HEK293T (cell line): ENCODE data around the gene BGN.

Experiments used
- CTCF ChIA-PET: fragments of 350-600 bp; formaldehyde crosslinking; extraction: SDS; loops from one replicate; lab custom pipeline; 2021; ENCODE audit warnings: antibody characterized with exemption, inconsistent platforms; lab: Yijun Ruan, JAX
- POLR2A ChIA-PET: fragments of 350-600 bp; formaldehyde crosslinking; extraction: SDS; loops from one replicate; lab custom pipeline; 2020; ENCODE audit warnings: antibody characterized with exemption, inconsistent platforms; lab: Yijun Ruan, JAX
- DNase-seq: peaks from one replicate; pipeline ENCODE4 v3.0.0; 2012; ENCODE audit warnings: mixed read lengths; ENCODE audit errors: extremely low spot score
- ARNT ChIP-seq: fragments of 450-650 bp; IDR thresholded peaks from 2 replicates; pipeline ENCODE4 v1.6.1; 2017; ENCODE audit warnings: mild to moderate bottlenecking
- BHLHE40 ChIP-seq: fragments of 450-650 bp; IDR thresholded peaks from 2 replicates; pipeline ENCODE4 v1.6.1; 2016; ENCODE audit warnings: mild to moderate bottlenecking, moderate library complexity, borderline replicate concordance
- CTBP1 ChIP-seq: fragments of 450-650 bp; IDR thresholded peaks from 2 replicates; pipeline ENCODE4 v1.6.1; 2016; ENCODE audit warnings: borderline replicate concordance
- ELF4 ChIP-seq: fragments of 450-650 bp; IDR thresholded peaks from 2 replicates; pipeline ENCODE4 v1.6.1; 2017; ENCODE audit warnings: antibody characterized with exemption
- FOXA1 ChIP-seq: fragments of 450-650 bp; IDR thresholded peaks from 2 replicates; pipeline ENCODE4 v1.6.1; 2016; ENCODE audit warnings: mild to moderate bottlenecking
- FOXK2 ChIP-seq: fragments of 450-650 bp; IDR thresholded peaks from 2 replicates; pipeline ENCODE4 v1.6.1; 2016; ENCODE audit warnings: mild to moderate bottlenecking
- FOXM1 ChIP-seq: fragments of 450-650 bp; IDR thresholded peaks from 2 replicates; pipeline ENCODE4 v1.6.1; 2017; ENCODE audit warnings: mild to moderate bottlenecking, borderline replicate concordance
- HDGF ChIP-seq: fragments of 450-650 bp; IDR thresholded peaks from 2 replicates; pipeline ENCODE4 v1.6.1; 2017; ENCODE audit warnings: antibody characterized with exemption, borderline replicate concordance
- L3MBTL2 ChIP-seq: fragments of 450-650 bp; conservative IDR thresholded peaks from 2 replicates; pipeline ENCODE4 v1.6.1; 2016; ENCODE audit warnings: mild to moderate bottlenecking
- LEF1 ChIP-seq: fragments of 450-650 bp; IDR thresholded peaks from 2 replicates; pipeline ENCODE4 v1.6.1; 2017; ENCODE audit warnings: mild to moderate bottlenecking, borderline replicate concordance
- NFRKB ChIP-seq: fragments of 450-650 bp; IDR thresholded peaks from 2 replicates; pipeline ENCODE4 v1.6.1; 2016; ENCODE audit warnings: mild to moderate bottlenecking, moderate library complexity
- SP1 ChIP-seq: fragments of 450-650 bp; IDR thresholded peaks from 2 replicates; pipeline ENCODE4 v1.6.1; 2017
- SUZ12 ChIP-seq: fragments of 450-650 bp; IDR thresholded peaks from 2 replicates; pipeline ENCODE4 v1.6.1; 2016; ENCODE audit warnings: mild to moderate bottlenecking
- TARDBP ChIP-seq: fragments of 450-650 bp; IDR thresholded peaks from 2 replicates; pipeline ENCODE4 v1.6.1; 2016
- ZNF384 ChIP-seq: fragments of 450-650 bp; IDR thresholded peaks from 2 replicates; pipeline ENCODE4 v1.6.1; 2016
- TF ChIP-seq, protein P1 (sequence below): fragments of 450-650 bp; IDR thresholded peaks from 2 replicates; pipeline ENCODE4 v1.6.1; 2016

Gene BGN

DNA sequence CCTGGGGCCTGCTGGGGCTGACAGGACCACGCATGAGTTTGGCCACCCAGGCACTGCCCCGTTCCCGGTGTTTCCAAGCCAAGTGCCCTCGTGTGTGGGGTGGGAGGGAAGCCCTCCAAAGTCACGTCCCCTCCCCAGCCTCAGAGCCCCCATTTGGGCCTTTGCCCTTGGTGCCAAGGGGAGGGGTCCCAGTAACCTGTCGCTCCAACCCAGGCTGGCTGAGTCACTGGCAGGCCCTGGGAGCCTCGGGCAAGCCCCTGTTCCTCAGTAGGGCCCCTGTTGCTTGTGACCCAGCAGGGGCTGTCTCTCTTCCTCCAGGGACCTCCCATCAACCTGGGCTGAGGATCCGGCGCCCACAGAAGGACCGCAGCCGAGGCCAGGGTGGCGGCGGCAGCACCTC, 13.7 kb upstream of the BGN start:
- TF ChIP-seq L3MBTL2: no peak
- TF ChIP-seq LEF1: no peak
- no peak for TF ChIP-seq CTBP1
- TF ChIP-seq, protein P1, sequence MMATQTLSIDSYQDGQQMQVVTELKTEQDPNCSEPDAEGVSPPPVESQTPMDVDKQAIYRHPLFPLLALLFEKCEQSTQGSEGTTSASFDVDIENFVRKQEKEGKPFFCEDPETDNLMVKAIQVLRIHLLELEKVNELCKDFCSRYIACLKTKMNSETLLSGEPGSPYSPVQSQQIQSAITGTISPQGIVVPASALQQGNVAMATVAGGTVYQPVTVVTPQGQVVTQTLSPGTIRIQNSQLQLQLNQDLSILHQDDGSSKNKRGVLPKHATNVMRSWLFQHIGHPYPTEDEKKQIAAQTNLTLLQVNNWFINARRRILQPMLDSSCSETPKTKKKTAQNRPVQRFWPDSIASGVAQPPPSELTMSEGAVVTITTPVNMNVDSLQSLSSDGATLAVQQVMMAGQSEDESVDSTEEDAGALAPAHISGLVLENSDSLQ: no peak
- no peak for TF ChIP-seq ELF4
- TF ChIP-seq FOXM1: no peak
- TF ChIP-seq SUZ12: no peak
- TF ChIP-seq ZNF384: no peak
- no peak for TF ChIP-seq FOXA1
- ChIA-PET CTCF (no interaction called here), POLR2A (no interaction called here)
- no peak for DNase-seq

DNA sequence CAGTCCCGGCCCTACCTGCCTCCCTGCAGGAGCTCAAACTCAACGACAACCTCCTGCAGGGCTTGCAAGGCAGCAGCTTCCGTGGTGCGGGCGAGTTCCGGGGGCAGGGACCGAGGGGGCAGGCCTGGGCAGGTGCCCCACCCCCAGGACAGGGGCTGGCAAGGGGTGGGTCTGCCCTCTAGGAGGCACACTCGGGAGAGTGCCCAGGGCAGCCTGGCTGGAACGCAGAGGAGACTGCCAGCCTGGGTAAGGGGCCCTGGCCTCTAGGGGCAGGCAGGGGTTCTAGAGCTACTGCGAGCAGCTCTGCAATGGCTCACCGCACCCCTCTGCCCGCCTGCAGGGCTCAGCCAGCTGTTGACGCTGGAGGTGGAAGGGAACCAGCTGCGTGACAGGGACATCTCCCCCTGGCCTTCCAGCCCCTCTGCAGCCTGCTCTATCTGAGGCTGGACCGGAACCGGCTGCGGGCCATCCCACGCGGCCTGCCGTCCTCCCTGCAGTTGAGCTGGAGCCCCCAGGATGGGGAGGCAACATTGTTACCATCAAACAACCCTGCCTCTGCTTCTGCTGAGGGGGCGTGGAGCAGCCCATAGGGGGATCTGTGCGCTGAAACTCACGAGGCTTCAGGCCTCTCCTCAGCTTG, 12.3 kb upstream of the BGN start:
- DNase-seq: no peak
- TF ChIP-seq ARNT: no peak
- TF ChIP-seq SP1: no peak
- TF ChIP-seq L3MBTL2: no peak
- no peak for TF ChIP-seq NFRKB
- TF ChIP-seq FOXM1: no peak
- no peak for TF ChIP-seq HDGF
- no peak for TF ChIP-seq LEF1
- TF ChIP-seq ZNF384: no peak
- no peak for TF ChIP-seq SUZ12
- no peak for TF ChIP-seq CTBP1
- no peak for TF ChIP-seq BHLHE40
- TF ChIP-seq TARDBP: no peak
- ChIA-PET POLR2A (no interaction called here), CTCF (interaction anchor here (1.0 kb wide), 1 partner anchor 8 kb away, joined by 3 read pairs; no protein-coding TSS in a partner anchor)

DNA sequence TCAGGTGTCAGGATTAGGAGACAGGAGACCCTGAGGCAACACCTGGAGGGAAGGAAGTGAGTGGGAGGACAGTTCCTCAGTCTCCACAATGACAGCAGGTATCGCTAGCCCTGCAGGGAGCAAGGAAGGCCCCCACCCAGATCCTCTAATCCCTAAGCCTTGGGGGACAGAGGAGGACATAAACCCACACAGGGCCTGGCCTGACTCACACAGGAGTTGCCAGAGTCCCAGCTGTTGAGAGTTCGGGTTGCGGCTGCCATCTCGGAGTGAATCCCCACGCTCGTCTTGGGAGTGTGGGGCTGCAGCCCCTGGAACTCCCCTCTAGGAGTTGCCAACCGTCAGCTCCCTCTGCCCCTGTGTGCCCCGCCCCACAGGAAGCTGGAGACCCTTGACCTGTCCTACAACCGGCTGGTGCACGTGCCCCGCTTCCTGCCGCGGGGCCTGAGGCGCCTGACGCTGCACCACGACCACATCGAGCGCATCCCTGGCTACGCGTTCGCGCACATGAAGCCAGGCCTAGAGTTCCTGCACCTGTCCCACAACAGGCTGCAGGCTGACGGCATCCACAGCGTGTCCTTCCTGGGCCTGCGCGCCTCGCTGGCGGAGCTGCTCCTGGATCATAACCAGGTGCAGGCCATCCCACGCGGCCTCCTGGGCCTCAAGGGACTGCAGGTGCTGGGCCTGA, 9.2 kb upstream of the BGN start:
- POLR2A ChIA-PET: no interaction called here
- CTCF ChIA-PET: no interaction called here
- no peak for TF ChIP-seq TARDBP
- no peak for TF ChIP-seq BHLHE40
- no peak for TF ChIP-seq ARNT
- TF ChIP-seq, protein P1: no peak
- TF ChIP-seq HDGF: no peak
- no peak for TF ChIP-seq L3MBTL2
- no peak for TF ChIP-seq FOXK2
- TF ChIP-seq SUZ12: no peak
- no peak for TF ChIP-seq NFRKB
- no peak for TF ChIP-seq ZNF384
- DNase-seq: no peak

DNA sequence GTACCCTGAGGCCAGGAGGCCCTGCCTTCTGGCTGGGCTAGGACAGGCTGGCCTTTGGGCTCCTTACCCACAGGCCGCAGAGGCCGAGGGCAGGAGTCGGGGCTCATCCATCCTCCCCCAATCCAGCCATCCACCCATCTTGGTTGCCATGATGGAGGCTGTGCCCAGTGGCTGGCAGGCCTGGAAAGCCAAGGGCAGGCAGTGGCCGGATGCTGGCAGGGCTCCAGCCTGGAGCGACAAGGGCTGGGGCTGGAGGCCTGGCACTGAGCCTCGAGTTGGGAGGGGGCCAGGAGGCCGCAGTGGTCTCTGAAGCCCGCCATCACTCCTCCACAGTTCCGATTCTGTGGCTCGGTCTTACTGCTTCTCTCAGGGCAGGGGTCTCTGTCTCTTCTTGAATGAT, 8.6 kb upstream of the BGN start:
- ChIA-PET CTCF (no interaction called here), POLR2A (no interaction called here)
- no peak for TF ChIP-seq FOXA1
- TF ChIP-seq NFRKB: no peak
- no peak for TF ChIP-seq HDGF
- no peak for TF ChIP-seq FOXK2
- no peak for TF ChIP-seq CTBP1
- no peak for DNase-seq

DNA sequence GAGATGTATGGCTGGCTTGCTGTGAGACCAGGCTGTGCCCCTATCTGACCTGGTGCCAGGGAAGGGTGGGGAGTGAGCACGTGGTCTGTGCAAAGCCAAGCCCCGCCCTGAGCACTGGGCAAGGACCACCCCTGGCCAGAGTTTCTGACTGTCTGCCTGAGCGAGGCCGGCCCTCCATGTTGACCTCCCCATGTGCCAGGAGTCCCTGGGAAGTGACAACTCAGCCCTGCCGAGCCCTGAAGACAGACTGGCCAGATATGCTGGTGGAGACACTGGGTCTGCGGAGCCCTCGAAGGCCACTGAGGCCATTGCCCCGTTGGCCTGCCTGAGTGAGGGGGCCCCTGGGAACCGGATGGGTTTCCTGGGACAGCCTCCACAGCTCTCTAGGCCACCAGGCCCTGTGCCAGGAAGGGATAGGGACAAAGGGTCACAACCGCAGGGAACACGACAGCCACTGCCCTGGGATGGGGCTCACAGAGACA, 7.1 kb upstream of the BGN start:
- DNase-seq: no peak
- POLR2A ChIA-PET: no interaction called here
- CTCF ChIA-PET: no interaction called here
- TF ChIP-seq CTBP1: no peak

DNA sequence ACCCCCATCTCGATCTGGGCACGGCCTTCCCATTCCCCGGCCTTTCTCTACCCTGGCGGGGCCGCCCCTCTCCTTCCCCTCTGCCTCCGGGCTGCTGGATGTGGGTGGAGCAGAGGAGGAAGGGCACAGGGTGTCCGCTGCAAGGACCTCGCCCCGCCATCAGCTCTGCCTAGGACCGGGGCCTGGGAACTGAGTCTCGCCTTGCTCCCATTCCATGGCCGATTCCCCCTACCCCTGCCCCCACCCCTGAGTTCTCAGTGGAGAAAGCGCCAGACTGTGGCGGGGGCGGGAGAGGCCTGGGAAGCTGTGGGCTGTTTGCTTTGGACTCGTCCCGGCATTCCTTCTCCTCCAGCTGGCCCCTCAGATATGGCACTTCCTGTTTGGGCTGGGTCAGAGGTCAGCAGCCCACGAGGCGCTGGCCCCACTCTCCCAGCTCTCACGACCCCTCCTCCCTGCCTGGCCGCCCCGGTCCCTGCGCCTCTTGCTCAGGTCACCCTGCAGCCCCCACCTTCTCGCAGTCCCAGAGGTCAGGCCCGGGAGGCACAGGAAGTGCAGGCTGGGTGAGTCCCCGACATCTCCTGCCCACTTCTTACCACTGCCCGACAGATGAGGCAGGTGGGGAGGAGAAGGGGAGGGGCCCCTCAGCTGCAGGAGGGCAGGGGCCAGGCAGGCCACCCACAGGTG, 6.4 kb upstream of the BGN start:
- no peak for DNase-seq
- ChIA-PET CTCF (no interaction called here), POLR2A (no interaction called here)
- TF ChIP-seq SUZ12: no peak
- no peak for TF ChIP-seq CTBP1
- no peak for TF ChIP-seq BHLHE40
- TF ChIP-seq TARDBP: no peak
- TF ChIP-seq HDGF: no peak
